ENCODE measurements around the gene EGLN1.

EGLN1 gene

DNA sequence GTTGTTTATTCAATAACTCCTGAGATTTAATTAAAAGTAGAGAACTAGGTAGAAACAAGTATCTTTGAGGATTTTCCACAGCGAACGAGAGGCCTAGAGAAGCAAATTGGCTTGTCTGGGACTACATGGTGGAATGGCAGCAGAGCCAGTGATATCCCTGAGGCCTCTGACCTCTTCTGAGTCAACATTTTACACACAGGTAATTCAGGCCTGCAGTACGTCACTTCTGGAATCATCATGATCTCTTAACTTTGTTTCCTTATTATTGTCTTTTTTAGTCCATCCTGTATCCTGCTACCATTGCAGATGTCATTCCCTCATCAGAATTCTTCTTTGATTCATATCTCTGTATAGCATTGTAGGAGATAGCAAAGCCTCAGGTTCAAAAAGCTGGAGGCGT, 74.1 kb downstream of the EGLN1 start:
- Mint-ChIP-seq H3K9me3 (no peaks in the 10 kb centered on the region), H3K27me3 (no peaks in the 10 kb centered on the region), H3K4me1 (ENCODE audit: low read depth) (no peaks in the 10 kb centered on the region), H3K27ac (no peak overlapping the region), H3K36me3 (ENCODE audit: low read depth) (peaks cover 49% of the 10 kb centered on the region), H3K4me3 (no peak overlapping the region)

GRCh38 chr1:231340328-231341013, 81.6 kb downstream of the EGLN1 start:
- peaks cover 4% of the 10 kb centered on the region for H3K27me3 Mint-ChIP-seq
- peaks cover 38% of the 10 kb centered on the region for H3K4me1 Mint-ChIP-seq (ENCODE audit: low read depth)
- no peaks in the 10 kb centered on the region for H3K9me3 Mint-ChIP-seq
- no peak overlapping the region for H3K4me3 Mint-ChIP-seq
- H3K27ac Mint-ChIP-seq: no peak overlapping the region
- H3K36me3 Mint-ChIP-seq (ENCODE audit: low read depth): peaks cover 45% of the 10 kb centered on the region

DNA sequence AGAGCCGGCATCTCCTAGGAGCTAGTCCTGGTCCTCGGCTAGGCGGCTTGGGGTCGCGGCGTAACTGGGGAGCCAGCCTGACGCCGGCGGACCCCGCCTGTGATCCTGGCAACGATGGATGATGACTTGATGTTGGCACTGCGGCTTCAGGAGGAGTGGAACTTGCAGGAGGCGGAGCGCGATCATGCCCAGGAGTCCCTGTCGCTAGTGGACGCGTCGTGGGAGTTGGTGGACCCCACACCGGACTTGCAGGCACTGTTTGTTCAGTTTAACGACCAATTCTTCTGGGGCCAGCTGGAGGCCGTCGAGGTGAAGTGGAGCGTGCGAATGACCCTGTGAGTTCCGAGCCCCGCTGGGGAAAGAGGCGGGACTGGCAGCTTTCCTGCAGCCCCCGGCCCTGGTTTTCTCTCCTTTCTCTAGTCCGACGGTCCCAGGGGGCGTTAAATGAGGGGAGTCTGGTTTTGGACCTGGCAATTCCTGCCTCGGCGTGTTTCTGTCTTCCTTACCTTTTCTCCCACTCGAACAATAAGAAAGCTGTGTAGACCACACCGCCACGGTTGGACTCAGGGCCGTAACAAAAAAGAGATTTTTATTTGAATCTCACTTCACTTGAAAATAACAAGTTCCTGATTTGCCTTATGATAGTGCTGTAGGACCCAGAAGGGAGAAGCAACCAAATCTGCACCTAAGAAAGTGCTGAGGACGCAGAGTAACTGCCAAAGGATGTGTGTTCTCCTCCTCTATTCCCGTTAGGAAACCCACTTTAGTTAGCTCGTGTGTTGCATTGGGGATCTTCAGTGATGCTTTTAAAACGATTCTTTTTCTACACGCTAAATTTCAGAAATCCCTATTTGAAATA, 83.6 kb downstream of the EGLN1 start, which contains the start of gene SPRTN:
TSS of gene SPRTN (plus strand) at position 24 of the 859 bp plus-strand sequence. CDS start at position 115, 91 bp downstream.
- peaks cover 58% of the 10 kb centered on the region for H3K36me3 Mint-ChIP-seq (ENCODE audit: low read depth)
- no peaks in the 10 kb centered on the region for H3K9me3 Mint-ChIP-seq
- H3K27ac Mint-ChIP-seq: peak within 1 kb of the TSS; percentile 100
- H3K27me3 Mint-ChIP-seq: peaks cover 4% of the 10 kb centered on the region
- peak within 1 kb of the TSS; percentile 94 for H3K4me3 Mint-ChIP-seq
- peaks cover 58% of the 10 kb centered on the region for H3K4me1 Mint-ChIP-seq (ENCODE audit: low read depth)

DNA sequence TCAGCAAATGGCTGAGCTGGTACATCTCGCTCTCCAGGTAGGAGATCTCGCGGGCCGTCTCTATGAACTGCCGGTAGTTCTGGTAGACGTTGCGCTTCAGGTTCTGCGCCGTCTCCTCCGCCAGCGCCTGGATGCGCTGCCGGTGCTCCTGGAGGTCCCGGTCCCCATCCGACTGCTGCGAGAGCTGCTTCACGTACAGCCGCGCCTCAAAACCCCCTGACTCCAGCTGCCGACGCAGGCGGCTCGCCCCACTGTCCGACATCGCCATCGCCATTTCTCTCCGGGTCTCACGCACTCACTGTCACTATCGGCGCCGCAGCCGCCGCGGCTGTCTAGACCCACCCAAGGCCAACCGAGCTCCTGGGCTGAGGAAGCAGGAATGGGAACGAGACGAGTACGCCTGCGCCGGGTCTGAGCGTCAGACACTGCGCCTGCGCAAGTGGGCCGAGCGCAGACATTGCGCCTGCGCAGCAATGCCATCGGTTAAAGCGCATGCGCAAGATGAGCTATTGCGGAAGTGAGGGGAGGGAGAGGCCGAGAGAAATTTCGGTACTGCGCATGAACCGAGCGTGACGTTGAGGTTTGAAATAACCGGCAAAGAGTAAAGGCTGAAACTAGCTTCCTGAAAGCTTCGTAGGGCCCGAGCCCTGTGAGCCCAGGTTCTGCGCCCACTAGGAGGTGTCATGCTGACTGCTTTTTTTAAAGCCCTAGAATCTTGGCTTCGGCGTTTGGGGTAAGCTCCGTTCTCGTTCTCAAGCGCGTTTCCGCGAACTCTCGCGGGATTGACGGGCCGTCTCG, 84.4 kb downstream of the EGLN1 start, which contains the start of gene EXOC8:
TSS of gene EXOC8 (minus strand) at position 381 of the 798 bp plus-strand sequence. CDS start at position 274, 107 bp downstream.
- Mint-ChIP-seq H3K36me3 (ENCODE audit: low read depth) (peaks cover 66% of the 10 kb centered on the region), H3K27me3 (peaks cover 4% of the 10 kb centered on the region), H3K27ac (peak within 1 kb of the TSS; percentile 100), H3K4me3 (peak within 1 kb of the TSS; percentile 94), H3K9me3 (no peaks in the 10 kb centered on the region), H3K4me1 (ENCODE audit: low read depth) (peaks cover 66% of the 10 kb centered on the region)

DNA sequence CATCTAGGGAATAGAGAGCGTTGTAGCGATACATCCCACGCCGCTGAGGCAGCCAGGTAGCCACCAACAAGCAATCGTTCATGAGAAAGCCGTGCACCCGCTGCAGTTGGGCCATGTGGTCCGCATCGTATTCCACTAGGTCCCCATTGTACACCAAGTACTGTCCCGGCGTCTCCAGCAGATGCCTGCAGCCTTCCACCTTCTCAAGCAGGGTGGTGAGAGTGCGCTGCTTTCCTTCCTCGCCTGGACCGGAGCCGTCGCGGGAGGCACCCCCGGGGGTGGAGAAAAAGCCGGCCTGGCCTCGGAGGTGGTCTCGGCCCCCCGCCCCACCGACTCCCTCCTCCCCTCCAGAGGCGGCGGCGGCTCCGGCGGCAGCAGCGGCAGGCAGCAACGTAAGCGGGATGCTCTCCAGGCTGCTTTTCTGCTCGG, 85.0 kb downstream of the EGLN1 start:
- Mint-ChIP-seq H3K27ac (peak overlapping the region; percentile 100), H3K4me1 (ENCODE audit: low read depth) (peaks cover 70% of the 10 kb centered on the region), H3K36me3 (ENCODE audit: low read depth) (peaks cover 69% of the 10 kb centered on the region), H3K27me3 (peaks cover 4% of the 10 kb centered on the region), H3K9me3 (no peaks in the 10 kb centered on the region), H3K4me3 (peak overlapping the region; percentile 94)

DNA sequence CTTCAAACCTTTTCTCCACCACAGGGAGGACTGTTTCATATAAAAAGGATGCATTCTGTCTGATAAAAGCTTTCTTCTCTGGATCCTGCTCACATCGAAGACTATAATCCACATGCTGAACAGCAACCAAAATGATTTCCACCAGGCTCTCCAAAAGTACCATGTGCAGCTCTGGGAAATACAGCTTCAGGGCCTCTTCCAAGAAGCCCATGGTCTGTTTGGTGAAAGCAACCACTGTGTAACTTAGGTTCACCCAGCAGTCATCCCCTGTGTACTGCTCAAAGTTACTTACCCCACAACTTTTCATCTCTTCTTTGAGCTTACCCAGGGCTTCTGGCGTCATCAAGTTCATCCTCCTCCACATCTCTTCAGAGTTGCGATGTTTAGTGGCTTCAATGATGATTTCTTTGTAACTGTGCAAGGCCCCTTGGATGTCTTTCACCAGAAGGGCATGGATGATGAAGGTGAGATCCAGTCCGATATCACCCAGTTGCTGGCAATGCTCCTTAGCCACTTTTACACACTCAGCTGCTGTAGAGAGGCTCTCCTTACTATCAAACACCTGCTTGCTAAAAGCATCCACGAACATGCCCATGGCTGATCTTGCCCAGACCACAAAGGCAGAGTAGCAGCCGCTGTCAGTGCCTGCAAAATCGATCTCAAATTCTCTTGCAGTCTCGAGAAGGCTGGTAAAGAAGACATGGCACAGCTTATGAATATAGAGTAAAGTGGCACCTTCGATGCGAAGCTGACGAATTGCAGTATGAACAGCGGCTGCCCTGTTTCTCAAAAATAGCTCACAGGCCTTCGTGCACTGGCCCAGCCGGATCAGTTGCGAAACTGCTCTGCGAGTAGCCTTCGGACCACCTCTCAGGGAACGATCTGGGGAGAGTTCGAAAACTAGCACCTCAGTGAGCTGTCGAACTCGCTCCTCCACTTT, 86.2 kb downstream of the EGLN1 start:
- peaks cover 72% of the 10 kb centered on the region for H3K36me3 Mint-ChIP-seq (ENCODE audit: low read depth)
- H3K4me3 Mint-ChIP-seq: peak overlapping the region; percentile 94
- H3K9me3 Mint-ChIP-seq: no peaks in the 10 kb centered on the region
- peak overlapping the region; percentile 26 for H3K27ac Mint-ChIP-seq
- H3K27me3 Mint-ChIP-seq: peaks cover 4% of the 10 kb centered on the region
- peaks cover 77% of the 10 kb centered on the region for H3K4me1 Mint-ChIP-seq (ENCODE audit: low read depth)

- no peak overlapping the region for H3K27ac Mint-ChIP-seq
- no peaks in the 10 kb centered on the region for H3K9me3 Mint-ChIP-seq
- peak overlapping the region; percentile 94 for H3K4me3 Mint-ChIP-seq
- peaks cover 70% of the 10 kb centered on the region for H3K4me1 Mint-ChIP-seq (ENCODE audit: low read depth)
- H3K27me3 Mint-ChIP-seq: peaks cover 4% of the 10 kb centered on the region
- peaks cover 67% of the 10 kb centered on the region for H3K36me3 Mint-ChIP-seq (ENCODE audit: low read depth)
Measured at GRCh38 chr1:231334952-231335351, 87.1 kb downstream of the EGLN1 start.

DNA sequence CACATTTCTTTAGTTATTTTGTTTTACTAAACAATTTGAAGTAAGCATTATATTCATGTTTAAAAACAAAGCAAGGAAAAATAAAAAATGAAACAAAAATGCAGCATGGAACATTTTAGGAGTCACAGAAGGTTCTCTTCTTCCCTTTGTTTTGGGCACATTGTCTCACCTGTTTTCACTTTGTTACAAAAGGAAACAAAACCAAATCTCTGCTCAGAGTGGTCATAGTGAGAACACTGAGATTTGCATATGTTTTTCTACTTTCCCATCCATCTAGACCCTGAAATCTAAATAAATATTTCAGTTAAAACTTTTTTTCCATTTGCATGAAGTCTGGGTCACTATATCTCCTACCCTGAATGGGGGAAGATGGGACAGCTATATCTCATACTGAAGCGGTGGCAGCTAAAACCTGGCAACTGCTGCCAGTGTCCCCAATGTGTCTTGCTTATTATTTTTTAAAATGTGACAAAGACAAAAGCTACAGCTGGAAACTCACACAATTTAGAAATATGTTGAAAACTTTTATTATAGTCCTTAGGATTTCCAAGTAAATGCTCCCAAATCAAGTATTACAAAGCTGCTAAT, 87.9 kb downstream of the EGLN1 start:
- peaks cover 61% of the 10 kb centered on the region for H3K36me3 Mint-ChIP-seq (ENCODE audit: low read depth)
- peaks cover 4% of the 10 kb centered on the region for H3K27me3 Mint-ChIP-seq
- no peaks in the 10 kb centered on the region for H3K9me3 Mint-ChIP-seq
- no peak overlapping the region for H3K27ac Mint-ChIP-seq
- peaks cover 67% of the 10 kb centered on the region for H3K4me1 Mint-ChIP-seq (ENCODE audit: low read depth)
- peak overlapping the region; percentile 94 for H3K4me3 Mint-ChIP-seq

DNA sequence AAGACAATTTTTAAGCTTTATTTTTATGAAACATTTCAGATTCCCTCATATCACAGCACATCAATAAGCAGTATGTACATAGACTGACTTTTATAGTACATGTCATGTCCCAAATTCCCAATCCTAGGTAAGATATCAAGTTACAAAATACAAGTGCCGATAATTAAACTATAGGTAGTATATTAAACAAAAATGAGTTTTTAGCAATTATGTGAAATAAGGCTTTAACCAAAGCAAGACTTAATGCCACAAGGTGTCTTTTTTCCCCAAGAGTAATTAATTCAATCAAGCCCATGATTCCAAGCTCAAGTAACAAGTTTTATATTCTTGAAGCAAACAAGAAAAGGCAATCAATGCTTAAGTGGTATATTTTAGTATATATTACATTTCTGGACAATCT, 89.3 kb downstream of the EGLN1 start:
- Mint-ChIP-seq H3K4me1 (ENCODE audit: low read depth) (peaks cover 61% of the 10 kb centered on the region), H3K4me3 (no peak overlapping the region), H3K9me3 (no peaks in the 10 kb centered on the region), H3K36me3 (ENCODE audit: low read depth) (peaks cover 56% of the 10 kb centered on the region), H3K27me3 (peaks cover 2% of the 10 kb centered on the region), H3K27ac (no peak overlapping the region)

DNA sequence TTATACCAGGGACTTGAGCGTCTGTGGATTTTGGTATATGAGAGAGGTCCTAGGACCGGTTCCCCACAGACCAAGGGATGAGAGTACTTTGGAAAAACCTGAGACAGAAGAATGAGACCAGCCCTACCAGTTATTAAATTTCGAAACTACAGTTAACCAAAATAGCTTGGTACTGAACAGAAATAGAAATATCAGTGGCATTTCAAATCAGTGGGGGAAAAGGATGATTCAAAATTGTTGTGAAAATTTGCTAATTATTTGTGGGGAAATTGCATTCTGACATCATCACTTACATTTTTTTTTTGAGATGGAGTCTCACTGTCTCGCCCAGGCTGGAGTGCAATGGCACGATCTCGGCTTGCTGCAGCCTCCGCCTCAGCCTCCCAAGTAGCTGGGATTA, 92.6 kb downstream of the EGLN1 start:
- Mint-ChIP-seq H3K9me3 (no peaks in the 10 kb centered on the region), H3K27me3 (no peaks in the 10 kb centered on the region), H3K27ac (no peak overlapping the region), H3K4me3 (no peak overlapping the region), H3K4me1 (ENCODE audit: low read depth) (peaks cover 33% of the 10 kb centered on the region), H3K36me3 (ENCODE audit: low read depth) (peaks cover 32% of the 10 kb centered on the region)

GRCh38 chr1:231327617-231328016, 94.5 kb downstream of the EGLN1 start:
- H3K9me3 Mint-ChIP-seq: no peaks in the 10 kb centered on the region
- H3K4me3 Mint-ChIP-seq: no peak overlapping the region
- H3K27me3 Mint-ChIP-seq: no peaks in the 10 kb centered on the region
- H3K36me3 Mint-ChIP-seq (ENCODE audit: low read depth): peaks cover 16% of the 10 kb centered on the region
- peaks cover 14% of the 10 kb centered on the region for H3K4me1 Mint-ChIP-seq (ENCODE audit: low read depth)
- H3K27ac Mint-ChIP-seq: no peak overlapping the region

GRCh38 chr1:231326248-231326647, 95.8 kb downstream of the EGLN1 start:
- no peak overlapping the region for H3K4me3 Mint-ChIP-seq
- peaks cover 5% of the 10 kb centered on the region for H3K4me1 Mint-ChIP-seq (ENCODE audit: low read depth)
- H3K36me3 Mint-ChIP-seq (ENCODE audit: low read depth): peaks cover 4% of the 10 kb centered on the region
- H3K27me3 Mint-ChIP-seq: no peaks in the 10 kb centered on the region
- no peak overlapping the region for H3K27ac Mint-ChIP-seq
- no peaks in the 10 kb centered on the region for H3K9me3 Mint-ChIP-seq

GRCh38 chr1:231324660-231325059, 97.4 kb downstream of the EGLN1 start:
- no peaks in the 10 kb centered on the region for H3K36me3 Mint-ChIP-seq (ENCODE audit: low read depth)

More at GRCh38 chr1:231324660-231325059, 97.4 kb downstream of the EGLN1 start:
- H3K4me3 Mint-ChIP-seq: no peak overlapping the region
- no peak overlapping the region for H3K27ac Mint-ChIP-seq
- H3K4me1 Mint-ChIP-seq (ENCODE audit: low read depth): peaks cover 3% of the 10 kb centered on the region
- no peaks in the 10 kb centered on the region for H3K9me3 Mint-ChIP-seq
- H3K27me3 Mint-ChIP-seq: no peaks in the 10 kb centered on the region

All from stimulated activated naive CD8-positive, alpha-beta T cell treated with anti-CD3 and anti-CD28 coated beads, Interleukin-15, Interleukin-2, amounts not matched to agents 100 ng/mL and 50 ng/mL, for 24 hours (primary cell).